ENCODE data around the gene GGA2.

GRCh38 chr16:23534868-23535860 lies 24.9 kb upstream of the GGA2 start:
- TF ChIP-seq RAD21 (IDR thresholded peaks at IDR 0.05; ENCODE audit: low read depth) = no peak
- TF ChIP-seq YY1 (IDR thresholded peaks at IDR 0.05; ENCODE audit: low read depth) = no peak
- no peak for TF ChIP-seq TAF1 (IDR thresholded peaks at IDR 0.05; ENCODE audit: low read depth)
- no peak for TF ChIP-seq USF1 (IDR thresholded peaks at IDR 0.05)
- TF ChIP-seq ZBTB7A (IDR thresholded peaks at IDR 0.05; ENCODE audit: low read depth) = no peak
- TF ChIP-seq TCF12 (IDR thresholded peaks at IDR 0.05; ENCODE audit: low read depth) = no peak
- TF ChIP-seq REST (IDR thresholded peaks at IDR 0.05; ENCODE audit: low read depth) = no peak
- no peak for TF ChIP-seq EP300 (IDR thresholded peaks at IDR 0.05; ENCODE audit: borderline replicate concordance)
- TF ChIP-seq CEBPB (IDR thresholded peaks at IDR 0.05) = no peak
- no peak for TF ChIP-seq MAX (IDR thresholded peaks at IDR 0.05)
- TF ChIP-seq CREB1 (IDR thresholded peaks at IDR 0.05; ENCODE audit: low read depth) = no peak
- TF ChIP-seq NFIC (IDR thresholded peaks at IDR 0.05) = no peak
- TF ChIP-seq EGR1 (IDR thresholded peaks at IDR 0.05) = no peak
- TF ChIP-seq TEAD4 (IDR thresholded peaks at IDR 0.05) = no peak
